ENCODE results near the gene DNAI1.

Gene DNAI1

GRCh38 chr9:34501372-34501771, 42.8 kb downstream of the DNAI1 start:
- DNase-seq (ENCODE audit: extremely low read depth, low read depth): no peak
- no peak for TF ChIP-seq CTCF (IDR thresholded peaks at IDR 0.05; ENCODE audit: low read depth, low read length)

GRCh38 chr9:34501889-34502425, 43.4 kb downstream of the DNAI1 start:
- DNase-seq (ENCODE audit: extremely low read depth, low read depth): peak; percentile 31
- peak; percentile 32 for TF ChIP-seq CTCF (IDR thresholded peaks at IDR 0.05; ENCODE audit: low read depth, low read length)

GRCh38 chr9:34502471-34502870, 43.9 kb downstream of the DNAI1 start:
- no peak for TF ChIP-seq CTCF (IDR thresholded peaks at IDR 0.05; ENCODE audit: low read depth, low read length)
- no peak for DNase-seq (ENCODE audit: extremely low read depth, low read depth)

- TF ChIP-seq CTCF (IDR thresholded peaks at IDR 0.05; ENCODE audit: low read depth, low read length): no peak
- DNase-seq (ENCODE audit: extremely low read depth, low read depth): no peak
Measured at GRCh38 chr9:34502891-34503290, 44.3 kb downstream of the DNAI1 start.

- TF ChIP-seq CTCF (IDR thresholded peaks at IDR 0.05; ENCODE audit: low read depth, low read length): no peak
- no peak for DNase-seq (ENCODE audit: extremely low read depth, low read depth)
Measured at GRCh38 chr9:34503406-34503805, 44.8 kb downstream of the DNAI1 start.

- DNase-seq (ENCODE audit: extremely low read depth, low read depth): no peak
- no peak for TF ChIP-seq CTCF (IDR thresholded peaks at IDR 0.05; ENCODE audit: low read depth, low read length)
Measured at GRCh38 chr9:34505370-34506120, 46.9 kb downstream of the DNAI1 start.

- no peak for TF ChIP-seq CTCF (IDR thresholded peaks at IDR 0.05; ENCODE audit: low read depth, low read length)
- DNase-seq (ENCODE audit: extremely low read depth, low read depth): no peak
Measured at GRCh38 chr9:34506623-34507022, 48.0 kb downstream of the DNAI1 start.

All from AG09319 (cell line).